CD14-positive monocyte (primary cell): ENCODE results near the gene PATJ. TPM values are rescaled to one million over a fixed set of nuclear protein-coding genes. Genes with fewer than 3 reads are reported as not detected.

Source experiments
- DNase-seq, 3 donors: peaks; one replicate each; pipeline ENCODE4 v3.0.0-alpha.2; 2011 to 2022
- H2AFZ ChIP-seq: 2 replicates; pipeline ENCODE4 v1.6.0; 2012; ENCODE audit warnings: mild to moderate bottlenecking, low read depth, low read length, inconsistent platforms; ENCODE audit not compliant: insufficient read depth, poor library complexity, severe bottlenecking
- H3K27ac ChIP-seq, 2 donors: 1 replicate in 1 of 2; 2 replicates in 1 of 2; pipeline ENCODE4 v1.5.1; 2012 to 2013; ENCODE audit warnings: low read length in 2 of 2, control low read depth in 1 of 2, inconsistent platforms in 1 of 2, low read depth in 1 of 2, mild to moderate bottlenecking in 1 of 2
- H3K27me3 ChIP-seq, 2 donors: one replicate each; pipeline versions ENCODE4 v1.6.0 to v1.6.1; 2011 to 2013; ENCODE audit warnings: low read length in 2 of 2; ENCODE audit not compliant: control insufficient read depth in 2 of 2, insufficient read depth in 2 of 2
- H3K36me3 ChIP-seq, 2 donors: replicated peaks in 1 of 2; 1 replicate in 1 of 2; 2 replicates in 1 of 2; pipeline versions ENCODE4 v1.5.1 to v1.6.1; 2012 to 2013; ENCODE audit warnings: low read length in 2 of 2, control low read depth in 1 of 2, inconsistent platforms in 1 of 2, mild to moderate bottlenecking in 1 of 2; ENCODE audit not compliant: insufficient read depth in 2 of 2, control insufficient read depth in 1 of 2
- H3K4me1 ChIP-seq, 2 donors: 1 replicate in 1 of 2; 2 replicates in 1 of 2; pipeline versions ENCODE4 v1.5.1 to v1.6.1; 2012 to 2013; ENCODE audit warnings: low read length in 2 of 2, control low read depth in 1 of 2, inconsistent platforms in 1 of 2, mild to moderate bottlenecking in 1 of 2, moderate library complexity in 1 of 2; ENCODE audit not compliant: insufficient read depth in 2 of 2, control insufficient read depth in 1 of 2
- H3K4me2 ChIP-seq: replicated peaks from 2 replicates; pipeline ENCODE3; 2012; ENCODE audit warnings: low read length, moderate library complexity, mild to moderate bottlenecking; ENCODE audit not compliant: poor library complexity, severe bottlenecking; ENCODE audit errors: extremely low read depth
- H3K4me3 ChIP-seq, 3 experiments: fragments of 200-600 bp in 1 of 3; sonication (generic) in 1 of 3; replicated peaks in 1 of 3; 1 replicate in 2 of 3; 2 replicates in 1 of 3; pipeline ENCODE4 v1.5.1; 2011 to 2013; ENCODE audit warnings: low read length in 3 of 3, mild to moderate bottlenecking in 3 of 3, control low read depth in 2 of 3, low read depth in 2 of 3, inconsistent platforms in 1 of 3, moderate library complexity in 1 of 3
- H3K79me2 ChIP-seq: 2 replicates; pipeline ENCODE4 v1.6.0; 2012; ENCODE audit warnings: mild to moderate bottlenecking, control low read depth, inconsistent platforms, low read length, moderate library complexity; ENCODE audit not compliant: insufficient read depth
- H3K9ac ChIP-seq: 2 replicates; pipeline ENCODE4 v1.6.0; 2017; ENCODE audit warnings: low read length, mild to moderate bottlenecking; ENCODE audit not compliant: insufficient read depth, poor library complexity, severe bottlenecking
- H3K9me3 ChIP-seq, 2 donors: replicated peaks in 1 of 2; 1 replicate in 1 of 2; 2 replicates in 1 of 2; pipeline versions ENCODE4 v1.5.1 to v1.6.1; 2012 to 2013; ENCODE audit warnings: low read length in 2 of 2, control low read depth in 1 of 2; ENCODE audit not compliant: control insufficient read depth in 1 of 2, insufficient read depth in 1 of 2
- H4K20me1 ChIP-seq: 2 replicates; pipeline ENCODE4 v1.6.0; 2012; ENCODE audit warnings: mild to moderate bottlenecking, low read length, control low read depth, moderate library complexity; ENCODE audit not compliant: insufficient read depth
- H3K27ac Mint-ChIP-seq, 7 donors: one replicate each; pipeline ENCODE4 v1.8.0; 2020; ENCODE audit warnings: mild to moderate bottlenecking in 7 of 7, mixed read lengths in 7 of 7, moderate library complexity in 6 of 7, inconsistent platforms in 2 of 7
- H3K27me3 Mint-ChIP-seq, 3 donors: one replicate each; pipeline ENCODE4 v1.8.0; 2021 to 2022; ENCODE audit warnings: low read depth in 3 of 3, mild to moderate bottlenecking in 3 of 3, mixed read lengths in 3 of 3, moderate library complexity in 3 of 3, inconsistent platforms in 1 of 3
- H3K36me3 Mint-ChIP-seq, 2 donors: one replicate each; pipeline ENCODE4 v1.8.0; 2020; ENCODE audit warnings: mixed read lengths in 2 of 2, inconsistent platforms in 1 of 2, mild to moderate bottlenecking in 1 of 2
- H3K4me1 Mint-ChIP-seq: one replicate; pipeline ENCODE4 v1.8.0; 2020; ENCODE audit warnings: mild to moderate bottlenecking, mixed read lengths
- H3K4me3 Mint-ChIP-seq, 2 donors: one replicate each; pipeline ENCODE4 v1.8.0; 2020; ENCODE audit warnings: mild to moderate bottlenecking in 2 of 2, mixed read lengths in 2 of 2, moderate library complexity in 1 of 2
- H3K9me3 Mint-ChIP-seq, 7 donors: one replicate each; pipeline ENCODE4 v1.8.0; 2020 to 2022; ENCODE audit warnings: mixed read lengths in 7 of 7, mild to moderate bottlenecking in 6 of 7, moderate library complexity in 6 of 7, inconsistent platforms in 2 of 7
- WGBS: methylation state at CpG from one replicate; pipeline ENCODE4 v1.1.5; 2013; ENCODE audit warnings: missing lambda C conversion rate; ENCODE audit not compliant: insufficient coverage; 5-methylcytosine and 5-hydroxymethylcytosine counted together
- intact Hi-C, 2 donors: fragments of 100-400 bp; cut with micrococcal nuclease; formaldehyde crosslinking; loops; one replicate each; pipeline versions ENCODE4 v1.15.0 to v1.15.1; 2023
- polyA minus RNA-seq: library from RNA; depleted of rRNA, polyadenylated mRNA; stranded (reverse); fragments of >200 nt; gene quantifications from 2 replicates; pipeline ENCODE4 v1.2.3, GENCODE V29; 2012
- polyA plus RNA-seq, 3 donors: library from polyadenylated mRNA; depleted of rRNA in 1 of 3; unstranded in 2 of 3; stranded (reverse) in 1 of 3; fragments of 300-500 nt in 2 of 3; fragments of >200 nt in 1 of 3; fragmentation: Illumina TruSeq in 2 of 3; gene quantifications; 1 replicate in 2 of 3; 2 replicates in 1 of 3; pipeline ENCODE4 v1.2.3, GENCODE V29; 2012 to 2021
- total RNA-seq, 12 experiments: library from RNA in 1 of 12; stranded (reverse) in 1 of 12; fragments of 120-200 nt in 1 of 12; gene quantifications; one replicate each; pipeline ENCODE4 v1.2.4 and lab custom pipeline; 2013 to 2026; ENCODE audit warnings: mixed read lengths in 6 of 12, inconsistent platforms in 1 of 12
- TF ChIP-seq, protein P1 (sequence below): fragments of 200-600 bp; IDR thresholded peaks from one replicate; pipeline ENCODE4 v1.8.0; 2022; ENCODE audit warnings: antibody characterized with exemption, mild to moderate bottlenecking

PATJ gene, protein sequence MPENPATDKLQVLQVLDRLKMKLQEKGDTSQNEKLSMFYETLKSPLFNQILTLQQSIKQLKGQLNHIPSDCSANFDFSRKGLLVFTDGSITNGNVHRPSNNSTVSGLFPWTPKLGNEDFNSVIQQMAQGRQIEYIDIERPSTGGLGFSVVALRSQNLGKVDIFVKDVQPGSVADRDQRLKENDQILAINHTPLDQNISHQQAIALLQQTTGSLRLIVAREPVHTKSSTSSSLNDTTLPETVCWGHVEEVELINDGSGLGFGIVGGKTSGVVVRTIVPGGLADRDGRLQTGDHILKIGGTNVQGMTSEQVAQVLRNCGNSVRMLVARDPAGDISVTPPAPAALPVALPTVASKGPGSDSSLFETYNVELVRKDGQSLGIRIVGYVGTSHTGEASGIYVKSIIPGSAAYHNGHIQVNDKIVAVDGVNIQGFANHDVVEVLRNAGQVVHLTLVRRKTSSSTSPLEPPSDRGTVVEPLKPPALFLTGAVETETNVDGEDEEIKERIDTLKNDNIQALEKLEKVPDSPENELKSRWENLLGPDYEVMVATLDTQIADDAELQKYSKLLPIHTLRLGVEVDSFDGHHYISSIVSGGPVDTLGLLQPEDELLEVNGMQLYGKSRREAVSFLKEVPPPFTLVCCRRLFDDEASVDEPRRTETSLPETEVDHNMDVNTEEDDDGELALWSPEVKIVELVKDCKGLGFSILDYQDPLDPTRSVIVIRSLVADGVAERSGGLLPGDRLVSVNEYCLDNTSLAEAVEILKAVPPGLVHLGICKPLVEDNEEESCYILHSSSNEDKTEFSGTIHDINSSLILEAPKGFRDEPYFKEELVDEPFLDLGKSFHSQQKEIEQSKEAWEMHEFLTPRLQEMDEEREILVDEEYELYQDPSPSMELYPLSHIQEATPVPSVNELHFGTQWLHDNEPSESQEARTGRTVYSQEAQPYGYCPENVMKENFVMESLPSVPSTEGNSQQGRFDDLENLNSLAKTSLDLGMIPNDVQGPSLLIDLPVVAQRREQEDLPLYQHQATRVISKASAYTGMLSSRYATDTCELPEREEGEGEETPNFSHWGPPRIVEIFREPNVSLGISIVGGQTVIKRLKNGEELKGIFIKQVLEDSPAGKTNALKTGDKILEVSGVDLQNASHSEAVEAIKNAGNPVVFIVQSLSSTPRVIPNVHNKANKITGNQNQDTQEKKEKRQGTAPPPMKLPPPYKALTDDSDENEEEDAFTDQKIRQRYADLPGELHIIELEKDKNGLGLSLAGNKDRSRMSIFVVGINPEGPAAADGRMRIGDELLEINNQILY (N-terminal part only)
- 0.19 TPM for total RNA-seq (2013)
- polyA plus RNA-seq (under 1 TPM in 2 of 3 donors, not detected in 1; 0.01 to 0.23 TPM), polyA minus RNA-seq (not detected in 2 replicates), total RNA-seq (lab: John Stamatoyannopoulos, UW) (0.07 to 19.2 (median 0.39) reads per million in 11 experiments)

DNA sequence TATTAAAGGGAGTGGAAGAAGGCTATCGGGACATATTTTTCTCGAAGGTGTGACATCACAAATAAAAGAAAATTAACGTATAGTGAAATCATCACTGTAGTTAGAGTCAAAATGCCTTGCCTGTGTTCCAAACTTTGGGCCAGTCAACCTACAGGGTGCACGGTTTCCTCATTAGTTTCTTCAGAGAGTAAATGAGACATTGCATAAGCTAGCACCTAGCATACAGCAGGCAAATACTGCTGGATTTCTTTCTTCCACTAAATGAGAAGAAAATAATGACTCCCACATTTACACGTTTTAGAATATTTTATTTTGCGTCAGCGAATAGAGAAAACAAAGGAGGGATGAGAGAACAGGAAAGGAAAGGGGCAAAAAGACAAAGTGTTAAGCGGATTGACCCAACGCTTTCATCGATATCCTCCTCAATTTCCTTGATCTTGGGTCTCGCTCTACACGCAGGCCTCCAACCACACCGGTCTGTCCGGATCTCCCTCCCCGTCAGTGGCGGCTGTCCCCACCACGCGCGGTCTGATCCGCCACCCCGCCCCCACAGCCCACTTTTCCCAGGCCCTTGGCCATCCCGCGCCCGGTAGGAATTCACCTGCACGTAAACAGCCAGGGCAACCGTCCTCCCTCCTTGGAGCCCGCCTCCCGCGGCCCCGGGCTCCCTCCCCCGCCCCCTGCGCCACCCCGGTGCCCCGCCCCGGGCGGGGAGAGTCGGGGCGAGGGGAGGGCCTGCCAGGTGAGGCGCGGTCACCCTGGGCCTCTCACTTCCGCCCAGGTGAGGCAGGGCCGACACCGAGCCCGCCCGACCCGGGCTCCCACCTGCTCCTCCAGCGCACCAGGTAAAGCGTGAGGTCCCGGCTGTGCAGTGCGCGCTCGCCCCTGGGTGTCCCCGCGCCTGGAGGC is at the start of gene PATJ:
Gene PATJ, plus strand, starts transcription at position 770 of the 909 bp plus-strand sequence. CDS start 20,413 bp downstream, outside the sequence.
- Histone ChIP-seq H3K9me3 (no peaks in the 10 kb centered on the region), H3K36me3 (no peaks in the 10 kb centered on the region), H3K4me1 (peaks cover 14 to 22% of the 10 kb centered on the region in 2 donors), H3K4me2 (peak within 1 kb of the TSS; percentile 94), H2AFZ (peak within 1 kb of the TSS; percentile 83), H3K27ac (no peak within 1 kb of the TSS), H3K4me3 (peak within 1 kb of the TSS; percentile 28 to 76 (median 69)), H3K79me2 (no peaks in the 10 kb centered on the region), H3K27me3 (peaks cover 4 to 11% of the 10 kb centered on the region in 2 donors), H3K9ac (peak within 1 kb of the TSS; percentile 61), H4K20me1 (no peaks in the 10 kb centered on the region)
- TF ChIP-seq, protein P1, sequence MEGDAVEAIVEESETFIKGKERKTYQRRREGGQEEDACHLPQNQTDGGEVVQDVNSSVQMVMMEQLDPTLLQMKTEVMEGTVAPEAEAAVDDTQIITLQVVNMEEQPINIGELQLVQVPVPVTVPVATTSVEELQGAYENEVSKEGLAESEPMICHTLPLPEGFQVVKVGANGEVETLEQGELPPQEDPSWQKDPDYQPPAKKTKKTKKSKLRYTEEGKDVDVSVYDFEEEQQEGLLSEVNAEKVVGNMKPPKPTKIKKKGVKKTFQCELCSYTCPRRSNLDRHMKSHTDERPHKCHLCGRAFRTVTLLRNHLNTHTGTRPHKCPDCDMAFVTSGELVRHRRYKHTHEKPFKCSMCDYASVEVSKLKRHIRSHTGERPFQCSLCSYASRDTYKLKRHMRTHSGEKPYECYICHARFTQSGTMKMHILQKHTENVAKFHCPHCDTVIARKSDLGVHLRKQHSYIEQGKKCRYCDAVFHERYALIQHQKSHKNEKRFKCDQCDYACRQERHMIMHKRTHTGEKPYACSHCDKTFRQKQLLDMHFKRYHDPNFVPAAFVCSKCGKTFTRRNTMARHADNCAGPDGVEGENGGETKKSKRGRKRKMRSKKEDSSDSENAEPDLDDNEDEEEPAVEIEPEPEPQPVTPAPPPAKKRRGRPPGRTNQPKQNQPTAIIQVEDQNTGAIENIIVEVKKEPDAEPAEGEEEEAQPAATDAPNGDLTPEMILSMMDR, result no peak
- no peaks in the 10 kb centered on the region for H3K9me3 Mint-ChIP-seq
- peaks cover 18 to 24% (median 19%) of the 10 kb centered on the region in 3 donors for H3K27me3 Mint-ChIP-seq
- 0% methylated on average over 32 of the region's 54 CpGs for WGBS
- no peak for DNase-seq
- H3K4me1 Mint-ChIP-seq, result peaks cover 20% of the 10 kb centered on the region
- no peaks in the 10 kb centered on the region for H3K36me3 Mint-ChIP-seq
- H3K4me3 Mint-ChIP-seq, result peak within 1 kb of the TSS; percentile 91 to 96
- intact Hi-C loops, result no loop called here
- H3K27ac Mint-ChIP-seq, result peak within 1 kb of the TSS in 4 of 7 donors; percentile 19 to 51 (median 38)
